Upper lobe of left lung (tissue), 6 donors: ENCODE measurements around the gene KIF5B. TPM values are rescaled to one million over a fixed set of nuclear protein-coding genes. Genes with fewer than 3 reads are reported as not detected.
"Not testable (repeated sequence)": the region's sequence is repeated elsewhere in the genome, so short reads cannot be mapped to it uniquely, and the experiment has no call there.

Experiments
- ATAC-seq, 2 donors: fragments of 200-7000 bp; cut with Tn5 transposase; one replicate each; pipeline ENCODE4 v1.9.1; 2022; ENCODE audit warnings: mild to moderate bottlenecking in 2 of 2, moderate library complexity in 2 of 2; ENCODE audit not compliant: low FRiP score in 2 of 2
- DNase-seq, 2 donors: peaks; one replicate each; pipeline ENCODE4 v3.0.0-alpha.2; 2019 to 2020
- H3K27ac ChIP-seq, 4 donors: fragments of 200-600 bp; sonication (generic); one replicate each; pipeline ENCODE4 v1.5.1; 2016 to 2019
- H3K27me3 ChIP-seq, 4 donors: fragments of 200-600 bp; sonication (generic); one replicate each; pipeline ENCODE4 v1.5.1; 2017 to 2019
- H3K36me3 ChIP-seq, 4 donors: fragments of 200-600 bp; sonication (generic); one replicate each; pipeline ENCODE4 v1.5.1; 2016 to 2019
- H3K4me1 ChIP-seq, 4 donors: fragments of 200-600 bp; sonication (generic); one replicate each; pipeline ENCODE4 v1.5.1; 2018 to 2019
- H3K4me3 ChIP-seq, 4 donors: fragments of 200-600 bp; sonication (generic); one replicate each; pipeline ENCODE4 v1.5.1; 2017 to 2019; ENCODE audit warnings: mild to moderate bottlenecking in 2 of 4, moderate library complexity in 1 of 4
- H3K9me3 ChIP-seq, 4 donors: fragments of 200-600 bp; sonication (generic); one replicate each; pipeline ENCODE4 v1.5.1; 2018 to 2019
- EP300 ChIP-seq, 4 donors: sonication (generic); formaldehyde crosslinking; IDR thresholded peaks; one replicate each; pipeline ENCODE4 v1.5.1; 2017; ENCODE audit warnings: antibody characterized with exemption in 4 of 4, control low read depth in 2 of 4
- POLR2A ChIP-seq, 4 donors: fragments of 450-650 bp; IDR thresholded peaks; one replicate each; pipeline ENCODE4 v1.5.1; 2016 to 2017; ENCODE audit warnings: antibody characterized with exemption in 4 of 4, mild to moderate bottlenecking in 2 of 4
- POLR2AphosphoS5 ChIP-seq, 2 donors: sonication (generic); formaldehyde crosslinking; IDR thresholded peaks; one replicate each; pipeline ENCODE4 v1.5.1; 2017; ENCODE audit warnings: antibody characterized with exemption in 2 of 2
- WGBS, 2 donors: methylation state at CpG; one replicate each; pipeline ENCODE4 v1.1.5; 2017 to 2018; 5-methylcytosine and 5-hydroxymethylcytosine counted together
- total RNA-seq, 6 donors: library from RNA; depleted of rRNA in 4 of 6; stranded (reverse); fragments of >200 nt in 4 of 6; gene quantifications; one replicate each; pipeline versions ENCODE4 v1.1.0 to v1.2.1, GENCODE V29; 2016 to 2021
- TF ChIP-seq, protein P1 (sequence below), 6 experiments: fragments of 450-650 bp in 4 of 6; fragments of 200-600 bp in 2 of 6; sonication (generic) in 2 of 6; IDR thresholded peaks; one replicate each; pipeline ENCODE4 v1.5.1; 2016 to 2019; ENCODE audit warnings: antibody characterized with exemption in 6 of 6
- donor health status: DM: no; HTN: no; CAD: no; lungs with moderate emphysema.
- donor health status: DM: no; HTN: yes; CAD: no; lungs with severe emphysema.

Gene KIF5B
- total RNA-seq, 6 donors from 2014 or later = 59.7 to 170 (median 86.5) TPM

DNA sequence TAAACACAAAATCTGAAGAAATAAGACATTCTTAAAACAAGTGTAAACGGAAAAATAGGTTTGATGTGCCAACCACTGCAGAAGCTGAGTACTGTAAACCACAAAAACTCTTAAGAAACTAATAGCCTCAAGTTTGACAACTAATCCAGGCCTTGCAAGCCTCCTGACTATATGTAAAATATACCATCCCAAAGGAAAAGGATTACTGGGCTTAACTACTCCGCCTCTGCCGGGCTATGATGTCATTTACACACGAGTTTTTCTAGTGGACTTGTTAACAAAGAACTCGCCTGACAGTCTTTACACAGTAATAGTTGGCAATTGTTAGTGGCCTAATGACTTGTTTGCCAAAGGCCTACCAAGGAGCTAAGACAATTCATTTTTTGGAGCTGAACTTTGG is 2.1 kb downstream of the KIF5B start:
- peak in 1 of 2 donors; percentile 47 for DNase-seq
- no peaks in the 10 kb centered on the region for H3K27me3 ChIP-seq
- no peaks in the 10 kb centered on the region for H3K9me3 ChIP-seq
- H3K36me3 ChIP-seq = no peaks in the 10 kb centered on the region
- TF ChIP-seq POLR2AphosphoS5 (IDR thresholded peaks at IDR 0.05) = no peak
- 5 to 6% methylated on average over 5 of the region's 5 CpGs for WGBS, 2 donors
- no peak for ATAC-seq
- peak overlapping the region; percentile 66 to 90 (median 85) for H3K4me3 ChIP-seq
- H3K27ac ChIP-seq = peak overlapping the region; percentile 20 to 100 (median 99)
- H3K4me1 ChIP-seq = peaks cover 49 to 62% (median 56%) of the 10 kb centered on the region in 4 donors

DNA sequence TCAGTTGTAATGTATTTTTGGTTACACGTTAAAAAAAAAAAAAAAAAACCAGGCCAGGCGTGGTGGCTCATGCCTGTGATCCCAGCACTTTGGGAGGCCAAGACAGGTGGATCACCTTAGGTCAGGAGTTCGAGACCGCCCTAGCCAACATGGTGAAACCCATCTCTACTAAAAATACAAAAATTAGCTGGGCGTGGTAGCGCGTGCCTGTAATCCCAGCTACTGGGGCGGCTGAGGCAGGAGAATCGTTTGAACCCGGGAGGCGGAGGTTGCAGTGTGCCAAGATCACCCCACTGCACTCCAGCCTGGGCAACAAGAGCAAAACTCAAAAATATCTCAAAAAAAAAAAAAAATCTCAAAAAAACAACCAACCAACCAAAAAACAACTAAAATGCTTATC is 2.8 kb downstream of the KIF5B start:
- peak overlapping the region in 2 of 4 donors; percentile 82 to 90 for H3K4me3 ChIP-seq
- H3K27ac ChIP-seq = peak overlapping the region in 3 of 4 donors; percentile 20 to 100 (median 99)
- peaks cover 56 to 68% (median 62%) of the 10 kb centered on the region in 4 donors for H3K4me1 ChIP-seq
- not testable (repeated sequence) for ATAC-seq, DNase-seq, H3K9me3 ChIP-seq, H3K36me3 ChIP-seq, H3K27me3 ChIP-seq
- 83 to 85% methylated on average over 11 of the region's 11 CpGs for WGBS, 2 donors

GRCh38 chr10:32051926-32052325 is 4.3 kb downstream of the KIF5B start:
- Histone ChIP-seq H3K4me1 (peaks cover 54 to 70% (median 61%) of the 10 kb centered on the region in 4 donors), H3K27me3 (no peaks in the 10 kb centered on the region), H3K4me3 (no peak overlapping the region), H3K9me3 (no peaks in the 10 kb centered on the region), H3K27ac (peak overlapping the region in 3 of 4 donors; percentile 9 to 40 (median 15)), H3K36me3 (peaks cover 0 to 6% (median 3%) of the 10 kb centered on the region in 4 donors)
- DNase-seq (no peak), ATAC-seq (no peak)
- no peak for TF ChIP-seq POLR2A (IDR thresholded peaks at IDR 0.05)
- TF ChIP-seq, protein P1, sequence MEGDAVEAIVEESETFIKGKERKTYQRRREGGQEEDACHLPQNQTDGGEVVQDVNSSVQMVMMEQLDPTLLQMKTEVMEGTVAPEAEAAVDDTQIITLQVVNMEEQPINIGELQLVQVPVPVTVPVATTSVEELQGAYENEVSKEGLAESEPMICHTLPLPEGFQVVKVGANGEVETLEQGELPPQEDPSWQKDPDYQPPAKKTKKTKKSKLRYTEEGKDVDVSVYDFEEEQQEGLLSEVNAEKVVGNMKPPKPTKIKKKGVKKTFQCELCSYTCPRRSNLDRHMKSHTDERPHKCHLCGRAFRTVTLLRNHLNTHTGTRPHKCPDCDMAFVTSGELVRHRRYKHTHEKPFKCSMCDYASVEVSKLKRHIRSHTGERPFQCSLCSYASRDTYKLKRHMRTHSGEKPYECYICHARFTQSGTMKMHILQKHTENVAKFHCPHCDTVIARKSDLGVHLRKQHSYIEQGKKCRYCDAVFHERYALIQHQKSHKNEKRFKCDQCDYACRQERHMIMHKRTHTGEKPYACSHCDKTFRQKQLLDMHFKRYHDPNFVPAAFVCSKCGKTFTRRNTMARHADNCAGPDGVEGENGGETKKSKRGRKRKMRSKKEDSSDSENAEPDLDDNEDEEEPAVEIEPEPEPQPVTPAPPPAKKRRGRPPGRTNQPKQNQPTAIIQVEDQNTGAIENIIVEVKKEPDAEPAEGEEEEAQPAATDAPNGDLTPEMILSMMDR (IDR thresholded peaks at IDR 0.05) = no peak
- TF ChIP-seq EP300 (IDR thresholded peaks at IDR 0.05) = no peak
- no peak for TF ChIP-seq POLR2AphosphoS5 (IDR thresholded peaks at IDR 0.05)
- WGBS, 2 donors = 26 to 46% methylated on average over 3 of the region's 3 CpGs

GRCh38 chr10:32050177-32050576 is 6.0 kb downstream of the KIF5B start:
- H3K27me3 ChIP-seq = no peaks in the 10 kb centered on the region
- H3K9me3 ChIP-seq = no peaks in the 10 kb centered on the region
- ATAC-seq (no peak), DNase-seq (no peak)
- H3K36me3 ChIP-seq = peaks cover 0 to 22% (median 6%) of the 10 kb centered on the region in 4 donors
- peaks cover 52 to 67% (median 65%) of the 10 kb centered on the region in 4 donors for H3K4me1 ChIP-seq
- TF ChIP-seq EP300 (IDR thresholded peaks at IDR 0.05) (no peak), POLR2AphosphoS5 (IDR thresholded peaks at IDR 0.05) (no peak), POLR2A (IDR thresholded peaks at IDR 0.05) (no peak)
- TF ChIP-seq, protein P1 (IDR thresholded peaks at IDR 0.05) = no peak
- peak overlapping the region in 1 of 4 donors; percentile 6 for H3K27ac ChIP-seq
- WGBS, 2 donors = 55 to 64% methylated on average over 6 of the region's 6 CpGs
- no peak overlapping the region for H3K4me3 ChIP-seq

DNA sequence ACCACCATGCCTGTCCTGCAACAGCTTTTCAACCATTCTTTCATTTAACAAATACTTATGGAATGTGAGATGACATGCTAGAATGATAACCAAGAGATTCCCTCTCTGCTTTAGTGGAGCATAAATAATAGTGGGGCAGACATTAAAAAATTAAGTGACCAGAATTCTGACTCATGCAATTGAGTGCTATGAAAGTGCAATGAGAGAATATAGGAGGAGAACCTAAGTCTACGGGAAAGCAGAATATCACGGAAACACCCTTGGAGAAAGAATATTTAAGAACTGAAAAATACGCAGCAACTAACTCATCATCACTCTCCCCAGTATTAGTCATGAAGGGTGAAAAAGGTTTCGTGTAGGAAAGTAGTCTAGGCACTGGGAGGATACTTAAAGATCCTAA is 7.1 kb downstream of the KIF5B start:
- Histone ChIP-seq H3K4me3 (no peak overlapping the region), H3K27ac (peak overlapping the region in 1 of 4 donors; percentile 18), H3K4me1 (peaks cover 50 to 68% (median 61%) of the 10 kb centered on the region in 4 donors), H3K27me3 (no peaks in the 10 kb centered on the region), H3K9me3 (no peaks in the 10 kb centered on the region), H3K36me3 (peaks cover 3 to 33% (median 6%) of the 10 kb centered on the region in 4 donors)
- ATAC-seq (peak in 1 of 2 donors; percentile 26), DNase-seq (no peak)
- TF ChIP-seq POLR2A (IDR thresholded peaks at IDR 0.05) = no peak
- no peak for TF ChIP-seq EP300 (IDR thresholded peaks at IDR 0.05)
- TF ChIP-seq, protein P1 (IDR thresholded peaks at IDR 0.05) = no peak
- no peak for TF ChIP-seq POLR2AphosphoS5 (IDR thresholded peaks at IDR 0.05)
- 59 to 92% methylated on average over 3 to 4 of the region's 4 CpGs for WGBS, 2 donors

DNA sequence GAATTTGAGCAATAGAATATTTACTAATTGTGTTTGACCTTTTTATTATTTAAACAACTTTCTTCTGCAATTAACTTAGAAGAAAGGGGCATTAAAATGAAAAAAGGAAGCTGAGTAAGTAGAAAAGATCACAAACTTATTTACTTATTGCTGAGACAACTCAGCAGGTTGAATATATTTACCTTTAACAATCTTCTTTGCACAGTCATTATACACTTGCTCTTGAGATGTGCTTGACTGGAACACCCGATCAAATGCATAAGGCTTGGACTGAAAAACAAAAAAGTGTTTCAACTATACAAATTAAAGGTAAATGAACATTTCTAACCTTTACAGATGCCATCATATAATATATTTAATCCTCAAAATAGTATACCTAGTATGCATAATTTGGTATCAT is 7.9 kb downstream of the KIF5B start:
- TF ChIP-seq POLR2A (IDR thresholded peaks at IDR 0.05) (no peak), EP300 (IDR thresholded peaks at IDR 0.05) (no peak), POLR2AphosphoS5 (IDR thresholded peaks at IDR 0.05) (no peak)
- TF ChIP-seq, protein P1 (IDR thresholded peaks at IDR 0.05) = no peak
- Histone ChIP-seq H3K27me3 (no peaks in the 10 kb centered on the region), H3K27ac (no peak overlapping the region), H3K4me3 (no peak overlapping the region), H3K36me3 (peaks cover 3 to 41% (median 6%) of the 10 kb centered on the region in 4 donors), H3K4me1 (peaks cover 42 to 67% (median 56%) of the 10 kb centered on the region in 4 donors), H3K9me3 (no peaks in the 10 kb centered on the region)
- ATAC-seq = no peak
- 68 to 79% methylated on average over 1 of the region's 1 CpG for WGBS, 2 donors
- DNase-seq = no peak
